Activated CD4-positive, alpha-beta T cell treated with anti-CD3 and anti-CD28 coated beads, Interleukin-2, amount 50 U/mL, for 1 hour (primary cell): ENCODE data around the gene ZNF674.
"Not testable (repeated sequence)": the region's sequence is repeated elsewhere in the genome, so short reads cannot be mapped to it uniquely, and the experiment has no call there.

Source experiments
- DNase-seq: peaks from one replicate; pipeline ENCODE4 v3.0.0-alpha.2; 2020

Gene ZNF674

GRCh38 chrX:46567388-46567787 lies 22.2 kb upstream of the ZNF674 start:
- no peak for DNase-seq

GRCh38 chrX:46561824-46562657 lies 16.8 kb upstream of the ZNF674 start:
- DNase-seq = no peak

GRCh38 chrX:46559062-46559461 lies 13.8 kb upstream of the ZNF674 start:
- DNase-seq = no peak

- DNase-seq = no peak
Measured at GRCh38 chrX:46554942-46555341, 9.7 kb upstream of the ZNF674 start.

- DNase-seq = no peak
Measured at GRCh38 chrX:46553935-46554334, 8.7 kb upstream of the ZNF674 start.

- no peak for DNase-seq
Measured at GRCh38 chrX:46551494-46552128, 6.4 kb upstream of the ZNF674 start.

- DNase-seq = no peak
Measured at GRCh38 chrX:46549914-46550313, 4.7 kb upstream of the ZNF674 start.

- no peak for DNase-seq
Measured at GRCh38 chrX:46547857-46548256, 2.6 kb upstream of the ZNF674 start.

GRCh38 chrX:46544527-46544926 lies 694 bp downstream of the ZNF674 start:
- DNase-seq = not testable (repeated sequence)

GRCh38 chrX:46543441-46543840 lies 1.8 kb downstream of the ZNF674 start:
- no peak for DNase-seq

- DNase-seq = no peak
Measured at GRCh38 chrX:46531442-46531841, 13.8 kb downstream of the ZNF674 start.

GRCh38 chrX:46530404-46530908 lies 14.8 kb downstream of the ZNF674 start:
- DNase-seq = not testable (repeated sequence)

GRCh38 chrX:46529740-46530403 lies 15.3 kb downstream of the ZNF674 start:
- not testable (repeated sequence) for DNase-seq

- DNase-seq = not testable (repeated sequence)
Measured at GRCh38 chrX:46528640-46529039, 16.6 kb downstream of the ZNF674 start.

- no peak for DNase-seq
Measured at GRCh38 chrX:46506076-46506475, 39.1 kb downstream of the ZNF674 start.

- no peak for DNase-seq
Measured at GRCh38 chrX:46502848-46503247, 42.4 kb downstream of the ZNF674 start.

GRCh38 chrX:46500054-46500453 lies 45.2 kb downstream of the ZNF674 start:
- no peak for DNase-seq

GRCh38 chrX:46488712-46489111 lies 56.5 kb downstream of the ZNF674 start:
- no peak for DNase-seq

- peak; percentile 11 for DNase-seq
Measured at GRCh38 chrX:46485897-46486296, 59.3 kb downstream of the ZNF674 start.

- DNase-seq = not testable (repeated sequence)
Measured at GRCh38 chrX:46478634-46479033, 66.6 kb downstream of the ZNF674 start.

GRCh38 chrX:46477435-46477834 lies 67.8 kb downstream of the ZNF674 start:
- no peak for DNase-seq

- DNase-seq = no peak
Measured at GRCh38 chrX:46465203-46465602, 80.0 kb downstream of the ZNF674 start.

- DNase-seq = no peak
Measured at GRCh38 chrX:46463682-46464081, 81.5 kb downstream of the ZNF674 start.
